Brain microvascular endothelial cell (primary cell): Measurements from ENCODE around the gene HCN2.

ENCODE experiments used
- DNase-seq: peaks from one replicate; pipeline ENCODE4 v3.0.0-alpha.2; 2020
- H3K27ac ChIP-seq: fragments of 250-450 bp; sonication (Bioruptor Pico); 2 replicates; pipeline ENCODE4 v1.5.1; 2020; ENCODE audit warnings: mild to moderate bottlenecking, moderate library complexity
- H3K27me3 ChIP-seq: fragments of 250-450 bp; sonication (Bioruptor Pico); replicated peaks from 2 replicates; pipeline ENCODE4 v1.5.1; 2020; ENCODE audit warnings: mild to moderate bottlenecking
- H3K36me3 ChIP-seq: fragments of 250-450 bp; sonication (Bioruptor Pico); replicated peaks from 2 replicates; pipeline ENCODE4 v1.5.1; 2020; ENCODE audit warnings: mild to moderate bottlenecking
- H3K4me3 ChIP-seq: 2 replicates; pipeline ENCODE4 v1.5.1; 2011; ENCODE audit warnings: low read depth, mild to moderate bottlenecking, control low read depth, low read length, moderate library complexity
- CTCF ChIP-seq: IDR thresholded peaks from 2 replicates; pipeline ENCODE4 v1.5.1; 2011; ENCODE audit warnings: low read depth, mild to moderate bottlenecking, moderate library complexity, low read length, control low read depth, inconsistent platforms; ENCODE audit errors: missing control alignments
- in situ Hi-C: cut with HindIII; loops from 2 replicates; pipeline ENCODE4 v1.10.0; 2017; ENCODE audit warnings: low sequenced_read_pairs, low pct_ligation_motif_present

The HCN2 gene

DNA sequence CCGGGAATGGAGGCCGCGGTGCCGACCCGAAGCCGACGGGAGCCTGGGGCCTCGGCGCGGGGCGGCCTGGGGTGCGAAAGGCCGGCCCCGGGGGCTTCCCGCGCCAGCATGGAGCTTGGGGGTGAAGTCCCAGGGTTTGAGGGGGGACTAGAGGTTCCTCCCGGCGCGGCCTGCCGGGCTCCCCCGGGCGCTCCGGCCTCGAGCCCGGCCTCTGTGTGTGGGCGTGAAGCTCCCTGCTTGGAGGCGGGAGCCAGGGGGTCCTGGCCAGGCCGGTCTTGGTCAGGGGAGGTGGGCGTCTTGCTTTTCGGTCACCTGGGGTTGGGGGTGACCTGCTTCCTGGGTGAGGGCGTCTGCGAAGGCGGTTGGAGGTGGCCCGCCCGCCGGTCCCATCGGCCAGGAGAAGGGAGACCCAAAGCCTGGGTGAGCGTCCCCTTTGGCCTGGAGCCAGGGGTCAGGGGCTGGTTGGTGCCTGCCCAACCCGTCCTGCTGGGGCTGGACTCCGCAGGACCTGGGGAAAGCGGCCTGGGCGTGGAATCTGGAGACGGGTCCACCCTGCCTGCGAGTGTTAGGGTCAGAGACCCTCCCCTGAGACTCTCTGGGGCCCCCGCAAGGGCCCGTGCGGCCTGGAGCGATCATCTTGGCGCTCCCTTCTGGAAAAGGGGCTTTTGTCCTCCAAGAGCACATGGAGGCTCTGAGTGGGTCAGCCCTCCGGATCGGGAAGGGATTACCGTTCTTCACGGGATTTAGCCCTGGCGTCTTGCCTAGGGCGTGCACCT, 16.8 kb upstream of the HCN2 start:
- TF ChIP-seq CTCF, result no peak
- Histone ChIP-seq H3K36me3 (no peaks in the 10 kb centered on the region), H3K27ac (peak overlapping the region; percentile 58), H3K27me3 (no peaks in the 10 kb centered on the region), H3K4me3 (peak overlapping the region; percentile 90)
- peak; percentile 45 for DNase-seq
- in situ Hi-C loops, result no loop called here

DNA sequence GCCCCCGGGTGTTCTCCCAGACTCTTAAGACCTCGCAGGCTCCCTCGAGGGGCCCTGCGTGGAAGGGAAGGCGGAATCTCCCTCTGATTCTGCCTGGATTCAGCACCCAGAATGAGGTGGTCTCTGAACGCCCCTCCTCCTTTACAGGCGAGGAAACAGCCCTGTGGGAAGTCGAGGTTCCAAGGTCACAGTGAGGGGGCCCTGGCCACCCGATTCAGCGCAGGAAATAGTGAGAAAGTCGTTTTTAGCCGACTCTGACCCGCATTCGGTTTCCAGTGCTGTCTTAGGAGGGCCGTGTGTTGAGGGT, 16.2 kb upstream of the HCN2 start:
- H3K4me3 ChIP-seq, result peak overlapping the region; percentile 90
- no peak for TF ChIP-seq CTCF
- H3K27me3 ChIP-seq, result no peaks in the 10 kb centered on the region
- DNase-seq, result no peak
- peak overlapping the region; percentile 58 for H3K27ac ChIP-seq
- H3K36me3 ChIP-seq, result peaks cover 3% of the 10 kb centered on the region
- in situ Hi-C loops, result no loop called here

- DNase-seq, result peak; percentile 15
- TF ChIP-seq CTCF, result no peak
- Histone ChIP-seq H3K4me3 (peak overlapping the region; percentile 27), H3K27me3 (no peaks in the 10 kb centered on the region), H3K36me3 (peaks cover 11% of the 10 kb centered on the region), H3K27ac (no peak overlapping the region)
- in situ Hi-C loops, result no loop called here
These were observed 14.8 kb upstream of the HCN2 start for GRCh38 chr19:574658-575526.

DNA sequence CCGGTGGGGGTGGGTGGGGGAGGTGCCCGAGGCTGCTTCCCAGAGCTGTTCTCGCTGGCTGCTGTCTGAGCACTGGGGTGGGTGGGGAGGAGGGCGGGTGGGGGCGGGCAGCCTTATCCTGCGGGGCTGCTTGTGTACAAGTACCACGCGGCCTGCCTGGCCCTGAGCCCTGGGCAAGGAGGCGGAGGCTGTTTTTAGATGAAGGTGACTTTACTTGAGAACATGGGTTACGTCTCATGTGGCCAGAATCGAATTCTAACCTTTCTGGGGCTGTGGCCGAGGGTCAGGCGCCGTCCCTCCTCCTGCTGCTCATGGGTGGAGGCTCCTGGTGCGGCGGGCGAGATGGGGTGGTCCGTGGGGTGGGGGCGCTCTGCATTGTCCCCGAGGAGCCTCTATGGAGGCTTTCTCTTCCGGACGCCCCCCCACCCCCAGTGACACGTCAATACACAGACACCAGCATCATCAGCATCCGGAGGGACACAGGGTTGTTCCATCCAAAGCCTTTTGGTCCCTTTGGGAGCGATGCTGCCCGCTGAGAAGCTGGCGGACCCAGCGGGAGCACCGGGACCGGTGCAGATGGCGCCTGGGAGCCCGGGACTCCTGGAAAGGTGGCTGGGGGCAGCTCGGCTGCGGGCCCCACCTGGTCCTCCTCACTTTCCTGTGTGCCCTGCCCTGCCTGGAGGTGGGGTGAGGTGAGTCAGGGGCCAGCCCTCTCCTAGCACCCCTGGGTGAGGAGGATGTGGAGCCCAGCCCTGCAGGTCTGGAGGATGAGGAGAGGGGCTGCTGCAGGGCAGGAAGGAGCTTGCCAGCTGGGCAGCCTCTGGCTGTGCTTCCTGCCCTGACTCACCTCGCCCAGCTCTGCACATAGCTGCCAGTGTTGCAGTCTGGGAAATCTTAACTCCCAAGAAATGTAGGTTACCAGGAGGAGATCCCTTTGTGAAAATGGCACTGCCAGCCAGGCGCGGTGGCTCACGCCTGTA, 13.9 kb upstream of the HCN2 start:
- H3K27ac ChIP-seq, result no peak overlapping the region
- no peak for DNase-seq
- peak overlapping the region; percentile 33 for H3K4me3 ChIP-seq
- H3K36me3 ChIP-seq, result peaks cover 17% of the 10 kb centered on the region
- H3K27me3 ChIP-seq, result no peaks in the 10 kb centered on the region
- in situ Hi-C loops, result no loop called here
- no peak for TF ChIP-seq CTCF

GRCh38 chr19:576768-577438, 12.8 kb upstream of the HCN2 start:
- in situ Hi-C loops, result no loop called here
- no peak overlapping the region for H3K4me3 ChIP-seq

More at GRCh38 chr19:576768-577438, 12.8 kb upstream of the HCN2 start:
- no peak for TF ChIP-seq CTCF
- Histone ChIP-seq H3K27me3 (no peaks in the 10 kb centered on the region), H3K36me3 (peaks cover 25% of the 10 kb centered on the region), H3K27ac (no peak overlapping the region)
- no peak for DNase-seq
